GM12878 (cell line): Measurements from ENCODE around the gene PSMB7. TPM values are rescaled to one million over a fixed set of nuclear protein-coding genes. Genes with fewer than 3 reads are reported as not detected.

Source experiments
- ATAC-seq: fragments of 200-7000 bp; cut with Tn5 transposase; 3 replicates; pipeline ENCODE4 v1.9.1; 2020; ENCODE audit warnings: mild to moderate bottlenecking, moderate library complexity
- BruUV-seq: library from RNA; stranded (reverse); fragments of 400-500 nt; replicated peaks from 2 replicates; lab custom pipeline; 2021; lab: Mats Ljungman, UMichigan
- CTCF ChIA-PET: fragments of 300-600 bp; sonication (Branson Sonifier 250); formaldehyde crosslinking; extraction: SDS; loops from one replicate; lab custom pipeline; 2021; ENCODE audit warnings: inconsistent platforms; lab: Yijun Ruan, JAX
- POLR2A ChIA-PET: fragments of 350-600 bp; formaldehyde crosslinking; extraction: SDS; loops from one replicate; lab custom pipeline; 2021; ENCODE audit warnings: inconsistent platforms; lab: Charles Lee
- RAD21 ChIA-PET: fragments of 300-600 bp; sonication (Branson Sonifier 250); formaldehyde crosslinking; loops from one replicate; lab custom pipeline; 2023; ENCODE audit warnings: antibody characterized with exemption; ENCODE audit not compliant: unreplicated experiment; lab: Charles Lee
- SMC1A ChIA-PET: fragments of 300-600 bp; sonication (Branson Sonifier 250); formaldehyde crosslinking; loops from one replicate; lab custom pipeline; 2023; ENCODE audit not compliant: unreplicated experiment, uncharacterized antibody; lab: Charles Lee
- DNase-seq: peaks from one replicate; pipeline ENCODE4 v3.0.0-alpha.2; 2011; ENCODE audit warnings: low read depth, low spot score
- FAIRE-seq: peaks from 3 replicates; lab custom pipeline; 2011; peaks lifted over from hg19 to GRCh38; lab: Jason Lieb, UNC
- H2AFZ ChIP-seq: 2 replicates; pipeline ENCODE4 v1.6.0; 2011; ENCODE audit warnings: low read depth, low read length, control low read depth; ENCODE audit not compliant: control insufficient read depth
- H3K27ac ChIP-seq: 2 replicates; pipeline ENCODE4 v1.5.1; 2011; ENCODE audit warnings: control low read depth; ENCODE audit not compliant: control insufficient read depth, insufficient read depth
- H3K27me3 ChIP-seq, 2 experiments: replicated peaks in 1 of 2; 2 replicates each; pipeline versions ENCODE4 v1.6.0 to v1.6.1; 2011; ENCODE audit warnings: low read length in 1 of 2; ENCODE audit not compliant: control insufficient read depth in 2 of 2, insufficient read depth in 2 of 2
- H3K36me3 ChIP-seq, 2 experiments: 2 replicates each; pipeline ENCODE4 v1.5.1; 2011; ENCODE audit warnings: low read length in 1 of 2; ENCODE audit not compliant: control insufficient read depth in 2 of 2, insufficient read depth in 2 of 2
- H3K4me1 ChIP-seq: 2 replicates; pipeline ENCODE4 v1.6.1; 2011; ENCODE audit warnings: mild to moderate bottlenecking, low read length, moderate library complexity, mixed read lengths; ENCODE audit not compliant: control insufficient read depth, insufficient read depth
- H3K4me2 ChIP-seq: 2 replicates; pipeline ENCODE4 v1.6.0; 2011; ENCODE audit warnings: control low read depth; ENCODE audit not compliant: control insufficient read depth, insufficient read depth
- H3K4me3 ChIP-seq: fragments of 200-600 bp; sonication (generic); 2 replicates; pipeline ENCODE4 v1.5.1; 2016
- H3K79me2 ChIP-seq: 2 replicates; pipeline ENCODE4 v1.6.0; 2011; ENCODE audit warnings: low read length; ENCODE audit not compliant: control insufficient read depth, insufficient read depth
- H3K9ac ChIP-seq: 2 replicates; pipeline ENCODE4 v1.8.0; 2011; ENCODE audit warnings: low read length, control low read depth, mixed read lengths; ENCODE audit not compliant: control insufficient read depth, insufficient read depth
- H3K9me3 ChIP-seq: replicated peaks from 3 replicates; pipeline ENCODE4 v1.5.1; 2011; ENCODE audit warnings: mild to moderate bottlenecking, low read length; ENCODE audit not compliant: control insufficient read depth, insufficient read depth
- H4K20me1 ChIP-seq: 2 replicates; pipeline ENCODE4 v1.6.0; 2011; ENCODE audit not compliant: control insufficient read depth, insufficient read depth
- ATF3 ChIP-seq: IDR thresholded peaks from 2 replicates; pipeline ENCODE4 v1.6.1; 2011; ENCODE audit warnings: low read depth, mild to moderate bottlenecking, low read length, moderate library complexity, borderline replicate concordance; ENCODE audit errors: extremely low read depth
- FOS ChIP-seq: IDR thresholded peaks from 3 replicates; pipeline ENCODE4 v1.6.1; 2011; ENCODE audit warnings: borderline replicate concordance; ENCODE audit not compliant: insufficient read length; ENCODE audit errors: extremely low read depth
- TCF12 ChIP-seq: IDR thresholded peaks from 2 replicates; pipeline ENCODE4 v1.6.1; 2011; ENCODE audit warnings: low read depth, mild to moderate bottlenecking, low read length
- TCF3 ChIP-seq: IDR thresholded peaks from 2 replicates; pipeline ENCODE4 v1.6.1; 2012; ENCODE audit warnings: low read depth, mild to moderate bottlenecking, low read length, borderline replicate concordance; ENCODE audit not compliant: insufficient read depth
- ZBED1 ChIP-seq: IDR thresholded peaks from 2 replicates; pipeline ENCODE4 v1.6.1; 2016; ENCODE audit warnings: borderline replicate concordance
- ZNF274 ChIP-seq: IDR thresholded peaks from one replicate; pipeline ENCODE4 v1.8.0; 2011; ENCODE audit not compliant: insufficient read length, insufficient read depth
- WGBS: methylation state at CpG from one replicate; pipeline ENCODE4 v1.1.6; 2016; ENCODE audit warnings: low lambda C conversion rate; ENCODE audit not compliant: insufficient replicate concordance, insufficient coverage; ENCODE audit errors: missing lambda C conversion rate; 5-methylcytosine and 5-hydroxymethylcytosine counted together
- in situ Hi-C: fragments of 300-500 bp; cut with MboI; formaldehyde crosslinking; loops from 9 replicates; pipeline ENCODE4 v1.14.3; 2018; ENCODE audit warnings: mixed read lengths
- intact Hi-C: fragments of 100-400 bp; cut with micrococcal nuclease; formaldehyde crosslinking; loops from one replicate; pipeline ENCODE4 v1.14.2; 2022; ENCODE audit not compliant: unreplicated experiment
- polyA plus RNA-seq, 11 experiments: library from polyadenylated mRNA; depleted of rRNA in 4 of 11; unstranded in 6 of 11; stranded (reverse) in 5 of 11; fragments of >200 nt; fragmentation: Nextera tagmentation in 4 of 11; fragmentation: Illumina TruSeq in 1 of 11; extraction: Ambion mirVana in 4 of 11; extraction: Trizol in 1 of 11; gene quantifications; 1 replicate in 1 of 11; 2 replicates in 10 of 11; pipeline versions ENCODE4 v1.2.1 to v1.2.3, GENCODE V29; 2011 to 2016; ENCODE audit warnings: inconsistent platforms in 2 of 11, missing spikeins in 2 of 11, low read depth in 1 of 11
- total RNA-seq, 4 experiments: library from RNA; depleted of rRNA in 3 of 4; stranded (reverse); fragments of >200 nt in 3 of 4; fragmentation: Illumina TruSeq in 1 of 4; extraction: Trizol in 1 of 4; gene quantifications; 2 replicates each; pipeline versions ENCODE4 v1.2.1 to v1.2.3, GENCODE V29; 2013 to 2021
- TF ChIP-seq, protein P1 (sequence below): IDR thresholded peaks from 2 replicates; pipeline ENCODE4 v1.6.1; 2011; ENCODE audit warnings: low read depth, low read length, improper control_type of control experiment, borderline replicate concordance
- TF ChIP-seq, protein P2 (sequence below): fragments of 450-650 bp; IDR thresholded peaks from 2 replicates; pipeline ENCODE4 v1.6.1; 2018; ENCODE audit warnings: mild to moderate bottlenecking, low read depth, moderate library complexity; ENCODE audit not compliant: partially characterized antibody

Gene PSMB7
- total and polyA plus RNA-seq, 10 of the 15 experiments (the other 5 are each of a cell fraction or from before 2014, with no cell fraction given), result 174 to 564 (median 268) TPM

GRCh38 chr9:124456341-124457078 lies 41.3 kb upstream of the PSMB7 start (continued):
- no peak for TF ChIP-seq ZBED1
- TF ChIP-seq TCF3, result no peak
- TF ChIP-seq, protein P1, sequence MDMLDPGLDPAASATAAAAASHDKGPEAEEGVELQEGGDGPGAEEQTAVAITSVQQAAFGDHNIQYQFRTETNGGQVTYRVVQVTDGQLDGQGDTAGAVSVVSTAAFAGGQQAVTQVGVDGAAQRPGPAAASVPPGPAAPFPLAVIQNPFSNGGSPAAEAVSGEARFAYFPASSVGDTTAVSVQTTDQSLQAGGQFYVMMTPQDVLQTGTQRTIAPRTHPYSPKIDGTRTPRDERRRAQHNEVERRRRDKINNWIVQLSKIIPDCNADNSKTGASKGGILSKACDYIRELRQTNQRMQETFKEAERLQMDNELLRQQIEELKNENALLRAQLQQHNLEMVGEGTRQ, result no peak

DNA sequence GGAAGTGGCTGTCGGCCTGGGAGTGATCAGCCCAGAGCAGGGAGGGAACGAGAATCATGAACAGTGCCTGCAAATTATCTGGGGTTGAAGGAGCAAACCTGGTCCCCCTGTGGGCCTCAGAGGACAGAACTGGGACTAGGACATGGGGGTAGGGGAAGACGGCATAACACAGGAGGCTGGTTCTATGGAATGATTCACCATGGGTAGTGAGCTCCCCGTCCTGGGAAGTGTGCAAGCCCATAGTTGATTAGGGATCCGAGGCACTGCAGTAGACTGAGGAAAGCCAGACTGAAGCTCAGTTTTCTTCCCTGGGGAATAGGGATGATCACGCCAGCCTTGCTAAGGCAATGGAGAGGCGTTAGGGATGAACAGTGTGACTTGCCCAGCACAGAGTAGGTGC lies 40.6 kb upstream of the PSMB7 start:
- CTCF ChIA-PET, result interaction anchor here (1.0 kb wide), 1 partner anchor 84 kb away, joined by 3 read pairs; no protein-coding TSS in a partner anchor
- RAD21 ChIA-PET, result no interaction called here
- Histone ChIP-seq H3K79me2 (no peaks in the 10 kb centered on the region), H3K27ac (no peak overlapping the region), H3K9ac (no peak overlapping the region), H3K27me3 (peaks cover 5 to 8% of the 10 kb centered on the region in 2 experiments; a peak in 3 of 4 replicates), H3K4me1 (no peaks in the 10 kb centered on the region), H3K9me3 (no peaks in the 10 kb centered on the region), H4K20me1 (no peaks in the 10 kb centered on the region), H3K4me3 (no peak overlapping the region), H3K36me3 (no peaks in the 10 kb centered on the region), H3K4me2 (no peak overlapping the region), H2AFZ (no peak overlapping the region)
- TF ChIP-seq ZNF274 (no peak), ATF3 (no peak), TCF12 (no peak), FOS (no peak)
- TF ChIP-seq, protein P2, sequence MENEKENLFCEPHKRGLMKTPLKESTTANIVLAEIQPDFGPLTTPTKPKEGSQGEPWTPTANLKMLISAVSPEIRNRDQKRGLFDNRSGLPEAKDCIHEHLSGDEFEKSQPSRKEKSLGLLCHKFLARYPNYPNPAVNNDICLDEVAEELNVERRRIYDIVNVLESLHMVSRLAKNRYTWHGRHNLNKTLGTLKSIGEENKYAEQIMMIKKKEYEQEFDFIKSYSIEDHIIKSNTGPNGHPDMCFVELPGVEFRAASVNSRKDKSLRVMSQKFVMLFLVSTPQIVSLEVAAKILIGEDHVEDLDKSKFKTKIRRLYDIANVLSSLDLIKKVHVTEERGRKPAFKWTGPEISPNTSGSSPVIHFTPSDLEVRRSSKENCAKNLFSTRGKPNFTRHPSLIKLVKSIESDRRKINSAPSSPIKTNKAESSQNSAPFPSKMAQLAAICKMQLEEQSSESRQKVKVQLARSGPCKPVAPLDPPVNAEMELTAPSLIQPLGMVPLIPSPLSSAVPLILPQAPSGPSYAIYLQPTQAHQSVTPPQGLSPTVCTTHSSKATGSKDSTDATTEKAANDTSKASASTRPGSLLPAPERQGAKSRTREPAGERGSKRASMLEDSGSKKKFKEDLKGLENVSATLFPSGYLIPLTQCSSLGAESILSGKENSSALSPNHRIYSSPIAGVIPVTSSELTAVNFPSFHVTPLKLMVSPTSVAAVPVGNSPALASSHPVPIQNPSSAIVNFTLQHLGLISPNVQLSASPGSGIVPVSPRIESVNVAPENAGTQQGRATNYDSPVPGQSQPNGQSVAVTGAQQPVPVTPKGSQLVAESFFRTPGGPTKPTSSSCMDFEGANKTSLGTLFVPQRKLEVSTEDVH, result no peak
- SMC1A ChIA-PET, result interaction anchor here (0.9 kb wide), 1 partner anchor 8 kb away, joined by 3 read pairs; no protein-coding TSS in a partner anchor
- POLR2A ChIA-PET, result no interaction called here
- DNase-seq (no peak), FAIRE-seq (no peak), ATAC-seq (no peak)
- no TSS peak for BruUV-seq
- in situ Hi-C loops, result no loop called here
- 11% methylated on average over 7 of the region's 7 CpGs for WGBS
- intact Hi-C loops, result no loop called here
